Vagina (tissue), 2 donors: ENCODE data around the gene SMIM21. TPM values are rescaled to one million over a fixed set of nuclear protein-coding genes. Genes with fewer than 3 reads are reported as not detected.

Experiments used
- DNase-seq, 2 donors: peaks; one replicate each; pipeline ENCODE4 v3.0.0-alpha.2; 2017; ENCODE audit errors: extremely low spot score in 2 of 2
- H3K27ac ChIP-seq: fragments of 200-600 bp; sonication (generic); one replicate; pipeline ENCODE4 v1.5.1; 2019
- H3K27me3 ChIP-seq: fragments of 200-600 bp; sonication (generic); one replicate; pipeline ENCODE4 v1.5.1; 2019
- H3K36me3 ChIP-seq, 2 donors: fragments of 200-600 bp; sonication (generic); one replicate each; pipeline ENCODE4 v1.5.1; 2017 to 2019
- H3K4me1 ChIP-seq: fragments of 200-600 bp; sonication (generic); one replicate; pipeline ENCODE4 v1.5.1; 2019
- H3K4me3 ChIP-seq, 2 donors: fragments of 200-600 bp; sonication (generic); 1 replicate in 1 of 2; 2 replicates in 1 of 2; pipeline ENCODE4 v1.5.1; 2016 to 2019
- H3K9me3 ChIP-seq: fragments of 200-600 bp; sonication (generic); one replicate; pipeline ENCODE4 v1.5.1; 2019
- POLR2A ChIP-seq, 2 donors: fragments of 450-650 bp; IDR thresholded peaks; one replicate each; pipeline ENCODE4 v1.6.1; 2017; ENCODE audit warnings: antibody characterized with exemption in 2 of 2, mild to moderate bottlenecking in 2 of 2, moderate library complexity in 2 of 2
- POLR2AphosphoS5 ChIP-seq, 2 donors: sonication (generic); formaldehyde crosslinking; IDR thresholded peaks; one replicate each; pipeline ENCODE4 v1.9.0; 2017; ENCODE audit warnings: antibody characterized with exemption in 2 of 2, mild to moderate bottlenecking in 2 of 2, low read depth in 1 of 2; ENCODE audit not compliant: insufficient read depth in 1 of 2
- intact Hi-C: fragments of 100-400 bp; cut with DNase I; formaldehyde crosslinking; loops from one replicate; pipeline ENCODE4 v1.15.1; 2023
- total RNA-seq: library from RNA; depleted of rRNA; stranded (reverse); fragments of >200 nt; gene quantifications from one replicate; pipeline ENCODE4 v1.2.3, GENCODE V29; 2016
- TF ChIP-seq, protein P1 (sequence below), 3 experiments: fragments of 450-650 bp in 2 of 3; fragments of 200-600 bp in 1 of 3; sonication (generic) in 1 of 3; IDR thresholded peaks; one replicate each; pipeline ENCODE4 v1.5.1; 2017 to 2019; ENCODE audit warnings: antibody characterized with exemption in 3 of 3, mild to moderate bottlenecking in 2 of 3, moderate library complexity in 2 of 3

The SMIM21 gene
- total RNA-seq, 1 donor from 2014 or later = not detected

DNA sequence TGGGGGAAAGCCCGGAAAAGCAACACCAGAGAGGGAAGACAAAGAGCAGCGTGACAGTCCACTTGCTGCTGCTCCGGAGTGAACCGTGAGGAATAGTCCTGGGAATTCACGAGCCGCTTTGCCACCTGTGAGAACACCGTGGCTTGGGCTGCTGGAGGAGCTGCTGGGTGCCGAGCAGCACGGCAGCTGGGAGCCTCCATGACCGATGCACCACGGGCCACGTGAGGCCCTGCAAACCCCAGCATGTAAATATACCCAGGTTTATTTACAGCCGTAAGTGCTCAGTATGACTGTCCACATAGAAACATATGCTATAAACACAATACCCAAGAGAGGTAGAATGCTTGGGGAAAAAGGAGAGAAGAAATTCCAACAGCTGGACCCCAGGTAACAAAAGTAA lies 65.1 kb downstream of the SMIM21 start:
- H3K4me1 ChIP-seq = no peaks in the 10 kb centered on the region
- H3K36me3 ChIP-seq = no peaks in the 10 kb centered on the region
- H3K4me3 ChIP-seq = no peak overlapping the region
- TF ChIP-seq, protein P1, sequence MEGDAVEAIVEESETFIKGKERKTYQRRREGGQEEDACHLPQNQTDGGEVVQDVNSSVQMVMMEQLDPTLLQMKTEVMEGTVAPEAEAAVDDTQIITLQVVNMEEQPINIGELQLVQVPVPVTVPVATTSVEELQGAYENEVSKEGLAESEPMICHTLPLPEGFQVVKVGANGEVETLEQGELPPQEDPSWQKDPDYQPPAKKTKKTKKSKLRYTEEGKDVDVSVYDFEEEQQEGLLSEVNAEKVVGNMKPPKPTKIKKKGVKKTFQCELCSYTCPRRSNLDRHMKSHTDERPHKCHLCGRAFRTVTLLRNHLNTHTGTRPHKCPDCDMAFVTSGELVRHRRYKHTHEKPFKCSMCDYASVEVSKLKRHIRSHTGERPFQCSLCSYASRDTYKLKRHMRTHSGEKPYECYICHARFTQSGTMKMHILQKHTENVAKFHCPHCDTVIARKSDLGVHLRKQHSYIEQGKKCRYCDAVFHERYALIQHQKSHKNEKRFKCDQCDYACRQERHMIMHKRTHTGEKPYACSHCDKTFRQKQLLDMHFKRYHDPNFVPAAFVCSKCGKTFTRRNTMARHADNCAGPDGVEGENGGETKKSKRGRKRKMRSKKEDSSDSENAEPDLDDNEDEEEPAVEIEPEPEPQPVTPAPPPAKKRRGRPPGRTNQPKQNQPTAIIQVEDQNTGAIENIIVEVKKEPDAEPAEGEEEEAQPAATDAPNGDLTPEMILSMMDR (IDR thresholded peaks at IDR 0.05) = no peak
- no peak for TF ChIP-seq POLR2AphosphoS5 (IDR thresholded peaks at IDR 0.05; ENCODE audit: insufficient read depth in 1 of 2, low read depth in 1 of 2)
- TF ChIP-seq POLR2A (IDR thresholded peaks at IDR 0.05) = no peak
- no peaks in the 10 kb centered on the region for H3K27me3 ChIP-seq
- DNase-seq = no peak
- H3K9me3 ChIP-seq = no peaks in the 10 kb centered on the region
- intact Hi-C loops = no loop called here
- no peak overlapping the region for H3K27ac ChIP-seq

DNA sequence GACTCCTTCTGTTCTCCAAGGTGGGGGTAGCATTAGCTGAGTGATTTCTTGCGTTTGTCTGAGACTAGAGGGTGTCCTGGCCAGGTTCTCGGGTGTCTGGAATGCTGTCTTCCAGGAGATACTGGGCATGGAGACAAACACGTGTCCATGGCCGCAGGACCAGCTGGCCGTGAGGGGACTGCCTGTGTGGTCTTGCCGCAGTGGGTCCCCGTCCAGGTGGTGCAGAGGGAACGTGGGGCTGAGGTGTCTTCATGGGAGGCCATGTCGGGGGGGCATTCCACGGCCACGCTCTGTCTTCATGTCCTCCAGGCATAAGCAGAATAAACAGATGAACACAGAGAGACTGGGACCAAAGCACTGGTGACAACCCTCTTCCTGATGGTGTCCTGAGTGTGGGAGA lies 66.6 kb downstream of the SMIM21 start:
- TF ChIP-seq POLR2AphosphoS5 (IDR thresholded peaks at IDR 0.05; ENCODE audit: insufficient read depth in 1 of 2, low read depth in 1 of 2) = no peak
- TF ChIP-seq POLR2A (IDR thresholded peaks at IDR 0.05) = no peak
- TF ChIP-seq, protein P1 (IDR thresholded peaks at IDR 0.05) = no peak
- Histone ChIP-seq H3K9me3 (no peaks in the 10 kb centered on the region), H3K27ac (no peak overlapping the region), H3K36me3 (no peaks in the 10 kb centered on the region), H3K4me3 (no peak overlapping the region), H3K4me1 (no peaks in the 10 kb centered on the region), H3K27me3 (no peaks in the 10 kb centered on the region)
- intact Hi-C loops = no loop called here
- no peak for DNase-seq

GRCh38 chr18:75360215-75360614 lies 67.3 kb downstream of the SMIM21 start:
- H3K27me3 ChIP-seq = no peaks in the 10 kb centered on the region
- no peaks in the 10 kb centered on the region for H3K36me3 ChIP-seq
- no peak for TF ChIP-seq POLR2A (IDR thresholded peaks at IDR 0.05)
- TF ChIP-seq POLR2AphosphoS5 (IDR thresholded peaks at IDR 0.05; ENCODE audit: insufficient read depth in 1 of 2, low read depth in 1 of 2) = no peak
- TF ChIP-seq, protein P1 (IDR thresholded peaks at IDR 0.05) = no peak
- H3K27ac ChIP-seq = no peak overlapping the region
- DNase-seq = no peak
- H3K4me3 ChIP-seq = no peak overlapping the region
- intact Hi-C loops = no loop called here
- no peaks in the 10 kb centered on the region for H3K9me3 ChIP-seq
- no peaks in the 10 kb centered on the region for H3K4me1 ChIP-seq

Other genes with a start within 250 kb of the SMIM21 start
- gene PTGR3, start 218.6 kb downstream of the SMIM21 start, total RNA-seq = 16.0 TPM
- 23.3 TPM for gene TSHZ1, start 216.9 kb downstream of the SMIM21 start, total RNA-seq